Common myeloid progenitor, CD34-positive (primary cell): ENCODE data around the gene ARRB1.
A peak's percentile ranks its signal among the peaks of the same experiment; 100 is the strongest.

ENCODE experiments used
- CTCF ChIA-PET: fragments of 350-600 bp; sonication (Branson Sonifier 250); formaldehyde crosslinking; loops from one replicate; lab custom pipeline; 2021; ENCODE audit warnings: antibody characterized with exemption; lab: Charles Lee
- POLR2A ChIA-PET: fragments of 350-600 bp; sonication (Branson Sonifier 250); formaldehyde crosslinking; loops from one replicate; lab custom pipeline; 2021; ENCODE audit warnings: antibody characterized with exemption; lab: Charles Lee
- DNase-seq, 3 donors: peaks; one replicate each; pipeline versions ENCODE4 v3.0.0 to v3.0.0-alpha.2; 2013
- H3K27ac ChIP-seq, 2 experiments: 1 replicate in 1 of 2; 2 replicates in 1 of 2; pipeline ENCODE4 v1.7.0; 2013; ENCODE audit warnings: inconsistent platforms in 2 of 2, low read length in 2 of 2, mild to moderate bottlenecking in 2 of 2, low read depth in 1 of 2, moderate library complexity in 1 of 2; ENCODE audit not compliant: severe bottlenecking in 2 of 2, insufficient read depth in 1 of 2, poor library complexity in 1 of 2
- H3K27me3 ChIP-seq, 5 experiments: replicated peaks in 2 of 5; 1 replicate in 3 of 5; 2 replicates in 2 of 5; pipeline versions ENCODE4 v1.6.1 to v1.7.0; 2013; ENCODE audit warnings: low read length in 4 of 5, mild to moderate bottlenecking in 2 of 5, moderate library complexity in 2 of 5, inconsistent platforms in 1 of 5; ENCODE audit not compliant: insufficient read depth in 5 of 5, control insufficient read depth in 4 of 5
- H3K36me3 ChIP-seq, 4 experiments: 1 replicate in 2 of 4; 2 replicates in 2 of 4; pipeline versions ENCODE4 v1.6.1 to v1.7.0; 2013; ENCODE audit warnings: low read length in 3 of 4, control low read depth in 1 of 4, mild to moderate bottlenecking in 1 of 4; ENCODE audit not compliant: control insufficient read depth in 4 of 4, insufficient read depth in 4 of 4
- H3K4me1 ChIP-seq, 4 experiments: 1 replicate in 3 of 4; 2 replicates in 1 of 4; pipeline versions ENCODE4 v1.6.1 to v1.7.1; 2013; ENCODE audit warnings: low read length in 3 of 4, mild to moderate bottlenecking in 3 of 4, control low read depth in 1 of 4, inconsistent platforms in 1 of 4, moderate library complexity in 1 of 4; ENCODE audit not compliant: control insufficient read depth in 4 of 4, insufficient read depth in 4 of 4; ENCODE audit errors: control extremely low read depth in 1 of 4
- H3K4me3 ChIP-seq, 7 experiments: 1 replicate in 4 of 7; 2 replicates in 3 of 7; pipeline versions ENCODE4 v1.5.1 to v1.7.0; 2013; ENCODE audit warnings: mild to moderate bottlenecking in 7 of 7, low read length in 6 of 7, moderate library complexity in 6 of 7, inconsistent platforms in 2 of 7, low read depth in 2 of 7, control low read depth in 1 of 7; ENCODE audit not compliant: insufficient read depth in 4 of 7, control insufficient read depth in 1 of 7; ENCODE audit errors: extremely low read depth in 1 of 7
- H3K9me3 ChIP-seq, 5 experiments: 1 replicate in 4 of 5; 2 replicates in 1 of 5; pipeline versions ENCODE4 v1.6.1 to v1.7.1; 2013; ENCODE audit warnings: low read length in 4 of 5, mild to moderate bottlenecking in 2 of 5, inconsistent platforms in 1 of 5, low read depth in 1 of 5, moderate library complexity in 1 of 5; ENCODE audit not compliant: control insufficient read depth in 4 of 5, insufficient read depth in 2 of 5; ENCODE audit errors: control extremely low read depth in 1 of 5
- WGBS: methylation state at CpG from one replicate; pipeline ENCODE4 v1.1.5; 2013; ENCODE audit not compliant: insufficient coverage; 5-methylcytosine and 5-hydroxymethylcytosine counted together

Gene ARRB1

GRCh38 chr11:75298191-75298975 is 53.1 kb downstream of the ARRB1 start:
- DNase-seq, result no peak
- Histone ChIP-seq H3K4me3 (no peak overlapping the region), H3K27ac (no peak overlapping the region), H3K9me3 (no peaks in the 10 kb centered on the region), H3K36me3 (peaks cover 2 to 31% (median 12%) of the 10 kb centered on the region in 4 experiments), H3K4me1 (peaks cover 0 to 19% (median 12%) of the 10 kb centered on the region in 4 experiments), H3K27me3 (no peaks in the 10 kb centered on the region)
- CTCF ChIA-PET, result interaction anchor here (2.5 kb wide), 1 partner anchor 18 kb away, joined by 15 read pairs; no protein-coding TSS in a partner anchor
- POLR2A ChIA-PET, result no interaction called here
- 92% methylated on average over 2 of the region's 4 CpGs for WGBS

DNA sequence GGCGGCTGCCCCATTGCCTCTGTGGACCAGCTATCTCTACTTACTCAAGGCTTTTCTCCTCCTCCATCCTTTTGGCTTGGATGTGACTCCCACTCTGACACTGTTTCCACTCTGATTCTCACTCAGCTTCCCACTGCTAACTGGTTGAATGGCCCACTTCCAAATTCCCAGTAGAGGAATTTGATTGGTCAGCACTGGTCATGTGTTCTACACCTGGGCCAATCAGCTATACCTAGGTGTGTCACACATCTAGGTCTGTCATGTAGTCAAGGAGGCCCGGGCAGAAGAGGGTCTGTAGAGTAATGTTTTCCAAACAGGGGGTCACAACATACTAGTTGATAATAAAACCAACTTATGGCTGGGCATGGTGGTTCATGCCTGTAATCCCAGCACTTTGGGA is 57.6 kb downstream of the ARRB1 start:
- Histone ChIP-seq H3K27me3 (no peaks in the 10 kb centered on the region), H3K9me3 (no peaks in the 10 kb centered on the region), H3K36me3 (peaks cover 11 to 57% (median 25%) of the 10 kb centered on the region in 4 experiments), H3K4me3 (no peak overlapping the region), H3K4me1 (peaks cover 0 to 22% (median 11%) of the 10 kb centered on the region in 4 experiments), H3K27ac (no peak overlapping the region)
- WGBS, result 90% methylated on average over 2 of the region's 2 CpGs
- POLR2A ChIA-PET, result no interaction called here
- DNase-seq, result no peak
- CTCF ChIA-PET, result interaction anchor here (1.0 to 1.7 kb wide), 3 partner anchors 14 to 94 kb away, joined by 3 to 8 read pairs (median 4); no protein-coding TSS in a partner anchor

DNA sequence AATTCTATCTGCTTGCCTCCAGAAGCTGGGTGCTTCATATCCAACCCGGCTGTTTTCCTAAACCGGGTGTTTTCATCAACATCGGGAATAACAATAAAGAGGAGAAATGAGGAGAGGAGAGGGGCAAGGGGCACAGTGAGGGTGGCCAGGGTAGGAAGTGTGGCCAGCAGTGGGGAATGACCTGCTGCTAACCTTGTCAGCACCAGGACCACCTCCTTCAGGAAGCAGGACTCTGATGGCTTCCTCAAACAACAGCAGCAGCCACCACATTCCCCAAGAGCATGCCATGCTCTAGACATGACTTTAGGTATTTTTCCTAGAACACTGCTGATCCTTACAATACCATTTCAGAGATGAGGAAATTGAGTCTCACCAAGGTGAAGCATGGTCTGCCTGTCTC is 58.5 kb downstream of the ARRB1 start:
- POLR2A ChIA-PET, result no interaction called here
- 100% methylated on average over 1 of the region's 3 CpGs for WGBS
- Histone ChIP-seq H3K9me3 (no peaks in the 10 kb centered on the region), H3K27me3 (no peaks in the 10 kb centered on the region), H3K36me3 (peaks cover 11 to 64% (median 26%) of the 10 kb centered on the region in 4 experiments), H3K4me1 (peaks cover 0 to 22% (median 11%) of the 10 kb centered on the region in 4 experiments), H3K27ac (peak overlapping the region; percentile 2 to 27), H3K4me3 (no peak overlapping the region)
- CTCF ChIA-PET, result interaction anchor here (1.1 to 2.3 kb wide), 3 partner anchors 13 to 95 kb away, joined by 4 to 12 read pairs (median 4); no protein-coding TSS in a partner anchor
- DNase-seq, result no peak

DNA sequence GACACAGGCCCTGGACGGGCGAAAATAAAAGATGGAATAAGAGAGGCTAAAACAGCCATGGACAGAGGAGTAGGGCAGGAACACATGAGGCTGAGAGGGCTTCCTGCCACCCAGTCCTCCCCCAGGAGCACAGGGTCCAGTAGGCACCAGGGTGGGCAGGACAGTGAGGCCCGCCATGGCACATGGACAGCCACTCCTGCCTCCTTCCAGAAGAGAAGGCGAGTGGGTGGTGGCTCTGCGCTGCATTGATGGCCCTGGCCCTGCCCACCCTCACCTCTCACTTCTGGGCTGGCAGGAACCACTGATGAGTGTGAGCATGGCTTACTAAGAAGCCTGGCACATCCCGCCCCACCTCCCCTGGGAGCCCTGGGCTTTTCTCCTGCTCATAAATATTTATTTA is 59.7 kb downstream of the ARRB1 start:
- ChIA-PET CTCF (interaction anchor here (0.6 to 2.3 kb wide), 6 partner anchors 8 to 96 kb away, joined by 3 to 12 read pairs (median 4); no protein-coding TSS in a partner anchor), POLR2A (no interaction called here)
- Histone ChIP-seq H3K4me3 (no peak overlapping the region), H3K36me3 (peaks cover 11 to 74% (median 34%) of the 10 kb centered on the region in 4 experiments), H3K27me3 (no peaks in the 10 kb centered on the region), H3K4me1 (peaks cover 0 to 18% (median 11%) of the 10 kb centered on the region in 4 experiments), H3K27ac (no peak overlapping the region), H3K9me3 (no peaks in the 10 kb centered on the region)
- DNase-seq, result no peak
- 67% methylated on average over 2 of the region's 6 CpGs for WGBS

GRCh38 chr11:75289919-75290318 is 61.5 kb downstream of the ARRB1 start:
- CTCF ChIA-PET, result interaction anchor here (0.6 to 2.8 kb wide), 9 partner anchors 9 to 99 kb away, joined by 3 to 10 read pairs (median 4); no protein-coding TSS in a partner anchor
- POLR2A ChIA-PET, result interaction anchor here (0.7 kb wide), 1 partner anchor 8 kb away, joined by 3 read pairs; no protein-coding TSS in a partner anchor
- 100% methylated on average over 8 of the region's 12 CpGs for WGBS

GRCh38 chr11:75289511-75289760 is 62.0 kb downstream of the ARRB1 start:
- H3K4me3 ChIP-seq, result no peak overlapping the region
- ChIA-PET POLR2A (no interaction called here), CTCF (interaction anchor here (0.8 to 2.8 kb wide), 8 partner anchors 9 to 99 kb away, joined by 3 to 10 read pairs (median 4); no protein-coding TSS in a partner anchor)
- WGBS, result 96% methylated on average over 5 of the region's 6 CpGs
- peaks cover 12 to 81% (median 42%) of the 10 kb centered on the region in 4 experiments for H3K36me3 ChIP-seq
- H3K27me3 ChIP-seq, result no peaks in the 10 kb centered on the region
- peaks cover 0 to 18% (median 11%) of the 10 kb centered on the region in 4 experiments for H3K4me1 ChIP-seq
- DNase-seq, result no peak
- no peaks in the 10 kb centered on the region for H3K9me3 ChIP-seq
- no peak overlapping the region for H3K27ac ChIP-seq

More at GRCh38 chr11:75289919-75290318, 61.5 kb downstream of the ARRB1 start:
- Histone ChIP-seq H3K9me3 (no peaks in the 10 kb centered on the region), H3K27me3 (no peaks in the 10 kb centered on the region), H3K27ac (no peak overlapping the region), H3K36me3 (peaks cover 12 to 79% (median 41%) of the 10 kb centered on the region in 4 experiments), H3K4me3 (no peak overlapping the region), H3K4me1 (peaks cover 0 to 18% (median 11%) of the 10 kb centered on the region in 4 experiments)
- DNase-seq, result no peak

- no peak overlapping the region for H3K27ac ChIP-seq
- CTCF ChIA-PET, result interaction anchor here (1.0 to 1.2 kb wide), 2 partner anchors 20 to 100 kb away, joined by 4 to 5 read pairs; no protein-coding TSS in a partner anchor
- H3K4me1 ChIP-seq, result peaks cover 0 to 5% (median 0%) of the 10 kb centered on the region in 4 experiments
- peaks cover 11 to 88% (median 50%) of the 10 kb centered on the region in 4 experiments for H3K36me3 ChIP-seq
- WGBS, result 98% methylated on average over 15 of the region's 17 CpGs
- no peaks in the 10 kb centered on the region for H3K9me3 ChIP-seq
- DNase-seq, result no peak
- POLR2A ChIA-PET, result no interaction called here
- H3K4me3 ChIP-seq, result no peak overlapping the region
- no peaks in the 10 kb centered on the region for H3K27me3 ChIP-seq
Observed at GRCh38 chr11:75287579-75287978, 63.9 kb downstream of the ARRB1 start.
